ENCODE measurements around the gene ZNF334.

ZNF334 gene

GRCh38 chr20:46512943-46513844 is at the start of gene ZNF334:
ZNF334 (minus strand) TSS chr20:46513559; CDS start chr20:46512102, 1,457 bp downstream.
- DNase-seq = peak; percentile 3

GRCh38 chr20:46562373-46563169 is 49.2 kb upstream of the ZNF334 start:
- peak; percentile 57 for DNase-seq

GRCh38 chr20:46562009-46562372 is 48.6 kb upstream of the ZNF334 start:
- DNase-seq = no peak

GRCh38 chr20:46559685-46560440 is 46.5 kb upstream of the ZNF334 start:
- no peak for DNase-seq

GRCh38 chr20:46559001-46559400 is 45.6 kb upstream of the ZNF334 start:
- no peak for DNase-seq

- DNase-seq = no peak
Observed at GRCh38 chr20:46558511-46558959, 45.2 kb upstream of the ZNF334 start.

GRCh38 chr20:46557231-46557956 is 44.0 kb upstream of the ZNF334 start:
- no peak for DNase-seq

- DNase-seq = no peak
Observed at GRCh38 chr20:46555370-46555956, 42.1 kb upstream of the ZNF334 start.

- no peak for DNase-seq
Observed at GRCh38 chr20:46554828-46555227, 41.5 kb upstream of the ZNF334 start.

- DNase-seq = no peak
Observed at GRCh38 chr20:46553926-46554325, 40.6 kb upstream of the ZNF334 start.

GRCh38 chr20:46552460-46553420 is 39.4 kb upstream of the ZNF334 start:
- no peak for DNase-seq

GRCh38 chr20:46551522-46552381 is 38.4 kb upstream of the ZNF334 start:
- DNase-seq = no peak

- no peak for DNase-seq
Observed at GRCh38 chr20:46550461-46550860, 37.1 kb upstream of the ZNF334 start, which contains the start of gene OCSTAMP. OCSTAMP (minus strand) TSS chr20:46550654; CDS start chr20:46550560, 94 bp downstream.

- no peak for DNase-seq
Observed at GRCh38 chr20:46549188-46549972, 36.0 kb upstream of the ZNF334 start.

- no peak for DNase-seq
Observed at GRCh38 chr20:46548688-46549087, 35.3 kb upstream of the ZNF334 start.

GRCh38 chr20:46547995-46548394 is 34.6 kb upstream of the ZNF334 start:
- no peak for DNase-seq

- DNase-seq = no peak
Observed at GRCh38 chr20:46546936-46547335, 33.6 kb upstream of the ZNF334 start.

- DNase-seq = no peak
Observed at GRCh38 chr20:46546298-46546697, 32.9 kb upstream of the ZNF334 start.

- DNase-seq = no peak
Observed at GRCh38 chr20:46545827-46546138, 32.4 kb upstream of the ZNF334 start.

All from CD4-positive, alpha-beta T cell treated with Interleukin-6 for 4 hours (primary cell).